Astrocyte of the spinal cord (primary cell): ENCODE results near the gene AOPEP.

Experiments used
- DNase-seq: peaks from one replicate; pipeline ENCODE4 v3.0.0; 2011; ENCODE audit warnings: low read depth, low spot score
- H3K4me3 ChIP-seq: 2 replicates; pipeline ENCODE4 v1.5.1; 2011; ENCODE audit warnings: low read depth, mild to moderate bottlenecking, low read length, moderate library complexity
- in situ Hi-C: cut with HindIII; loops from 2 replicates; pipeline ENCODE4 v1.10.0; 2017; ENCODE audit warnings: low sequenced_read_pairs
- TF ChIP-seq, protein P1 (sequence below): IDR thresholded peaks from 2 replicates; pipeline ENCODE4 v1.5.1; 2012; ENCODE audit warnings: low read depth, mild to moderate bottlenecking, low read length, inconsistent platforms

Gene AOPEP

GRCh38 chr9:94754976-94755475 is 28.5 kb downstream of the AOPEP start:
- TF ChIP-seq, protein P1, sequence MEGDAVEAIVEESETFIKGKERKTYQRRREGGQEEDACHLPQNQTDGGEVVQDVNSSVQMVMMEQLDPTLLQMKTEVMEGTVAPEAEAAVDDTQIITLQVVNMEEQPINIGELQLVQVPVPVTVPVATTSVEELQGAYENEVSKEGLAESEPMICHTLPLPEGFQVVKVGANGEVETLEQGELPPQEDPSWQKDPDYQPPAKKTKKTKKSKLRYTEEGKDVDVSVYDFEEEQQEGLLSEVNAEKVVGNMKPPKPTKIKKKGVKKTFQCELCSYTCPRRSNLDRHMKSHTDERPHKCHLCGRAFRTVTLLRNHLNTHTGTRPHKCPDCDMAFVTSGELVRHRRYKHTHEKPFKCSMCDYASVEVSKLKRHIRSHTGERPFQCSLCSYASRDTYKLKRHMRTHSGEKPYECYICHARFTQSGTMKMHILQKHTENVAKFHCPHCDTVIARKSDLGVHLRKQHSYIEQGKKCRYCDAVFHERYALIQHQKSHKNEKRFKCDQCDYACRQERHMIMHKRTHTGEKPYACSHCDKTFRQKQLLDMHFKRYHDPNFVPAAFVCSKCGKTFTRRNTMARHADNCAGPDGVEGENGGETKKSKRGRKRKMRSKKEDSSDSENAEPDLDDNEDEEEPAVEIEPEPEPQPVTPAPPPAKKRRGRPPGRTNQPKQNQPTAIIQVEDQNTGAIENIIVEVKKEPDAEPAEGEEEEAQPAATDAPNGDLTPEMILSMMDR = no peak
- in situ Hi-C loops = no loop called here
- no peak overlapping the region for H3K4me3 ChIP-seq
- DNase-seq = no peak

- H3K4me3 ChIP-seq = no peak overlapping the region
- TF ChIP-seq, protein P1 = no peak
- in situ Hi-C loops = no loop called here
- DNase-seq = peak; percentile 81
These were observed 30.7 kb downstream of the AOPEP start for GRCh38 chr9:94757158-94757557.

GRCh38 chr9:94758031-94758430 is 31.5 kb downstream of the AOPEP start:
- no peak overlapping the region for H3K4me3 ChIP-seq
- TF ChIP-seq, protein P1 = no peak
- in situ Hi-C loops = no loop called here
- no peak for DNase-seq

- in situ Hi-C loops = no loop called here
- DNase-seq = no peak
- TF ChIP-seq, protein P1 = no peak
These were observed 32.4 kb downstream of the AOPEP start for GRCh38 chr9:94758880-94759279.

GRCh38 chr9:94760010-94760409 is 33.5 kb downstream of the AOPEP start:
- no peak overlapping the region for H3K4me3 ChIP-seq
- TF ChIP-seq, protein P1 = no peak
- in situ Hi-C loops = no loop called here
- no peak for DNase-seq

More at GRCh38 chr9:94758880-94759279, 32.4 kb downstream of the AOPEP start:
- no peak overlapping the region for H3K4me3 ChIP-seq

GRCh38 chr9:94760660-94761059 is 34.2 kb downstream of the AOPEP start:
- in situ Hi-C loops = no loop called here
- TF ChIP-seq, protein P1 = no peak
- DNase-seq = no peak
- no peak overlapping the region for H3K4me3 ChIP-seq

GRCh38 chr9:94761481-94761880 is 35.0 kb downstream of the AOPEP start:
- in situ Hi-C loops = no loop called here

More at GRCh38 chr9:94761481-94761880, 35.0 kb downstream of the AOPEP start:
- DNase-seq = no peak
- no peak overlapping the region for H3K4me3 ChIP-seq
- TF ChIP-seq, protein P1 = no peak
